Measurements from ENCODE around the gene CARM1. TPM values are rescaled to one million over a fixed set of nuclear protein-coding genes. Genes with fewer than 3 reads are reported as not detected.

CARM1 gene
- total RNA-seq, 2 donors from 2014 or later: 53.3 to 75.9 TPM

DNA sequence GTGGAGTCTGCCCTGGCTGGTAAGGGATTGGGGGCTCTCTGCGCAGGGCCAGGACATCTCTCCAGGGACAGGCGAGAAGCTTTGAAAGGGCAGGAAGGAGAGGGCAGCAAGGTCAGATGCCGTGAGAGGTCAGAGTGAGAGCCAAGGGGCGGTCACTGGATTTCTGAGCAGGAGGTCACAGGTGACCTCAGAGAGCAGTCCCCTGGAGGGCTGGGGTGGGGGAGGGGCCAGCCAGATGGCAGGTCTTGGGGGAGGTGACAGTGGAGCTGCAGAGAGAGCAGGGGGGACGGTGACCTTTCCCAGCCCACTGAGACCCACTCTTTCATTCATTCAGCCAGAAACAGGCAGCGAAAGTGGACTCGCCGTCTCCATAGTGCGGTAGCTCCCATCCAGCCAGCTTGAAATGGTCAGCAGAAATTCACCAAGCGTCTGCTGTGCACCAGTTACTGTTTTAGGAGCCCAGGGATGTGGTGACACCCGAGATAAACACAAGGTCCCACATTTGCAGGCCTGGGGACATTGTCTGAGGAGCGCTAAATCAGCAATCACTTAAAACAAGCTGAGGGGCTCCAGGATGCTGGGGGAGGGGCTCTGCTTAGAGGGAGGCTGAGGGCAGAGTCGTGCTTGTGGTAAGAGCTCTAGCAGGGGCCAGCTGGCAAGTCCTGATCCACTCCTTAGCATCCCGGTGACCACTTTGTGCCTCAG is 10.2 kb downstream of the CARM1 start:
- Histone ChIP-seq H3K36me3 (no peaks in the 10 kb centered on the region), H3K27ac (no peak overlapping the region), H3K9me3 (no peaks in the 10 kb centered on the region), H3K4me1 (peaks cover 9% of the 10 kb centered on the region), H3K4me3 (no peak overlapping the region), H3K9ac (ENCODE audit: low read depth in 2 of 2, low read length in 2 of 2) (no peak overlapping the region), H3K27me3 (no peaks in the 10 kb centered on the region)
- intact Hi-C loops (cut with DNase I): no loop called here
- TF ChIP-seq, protein P1, sequence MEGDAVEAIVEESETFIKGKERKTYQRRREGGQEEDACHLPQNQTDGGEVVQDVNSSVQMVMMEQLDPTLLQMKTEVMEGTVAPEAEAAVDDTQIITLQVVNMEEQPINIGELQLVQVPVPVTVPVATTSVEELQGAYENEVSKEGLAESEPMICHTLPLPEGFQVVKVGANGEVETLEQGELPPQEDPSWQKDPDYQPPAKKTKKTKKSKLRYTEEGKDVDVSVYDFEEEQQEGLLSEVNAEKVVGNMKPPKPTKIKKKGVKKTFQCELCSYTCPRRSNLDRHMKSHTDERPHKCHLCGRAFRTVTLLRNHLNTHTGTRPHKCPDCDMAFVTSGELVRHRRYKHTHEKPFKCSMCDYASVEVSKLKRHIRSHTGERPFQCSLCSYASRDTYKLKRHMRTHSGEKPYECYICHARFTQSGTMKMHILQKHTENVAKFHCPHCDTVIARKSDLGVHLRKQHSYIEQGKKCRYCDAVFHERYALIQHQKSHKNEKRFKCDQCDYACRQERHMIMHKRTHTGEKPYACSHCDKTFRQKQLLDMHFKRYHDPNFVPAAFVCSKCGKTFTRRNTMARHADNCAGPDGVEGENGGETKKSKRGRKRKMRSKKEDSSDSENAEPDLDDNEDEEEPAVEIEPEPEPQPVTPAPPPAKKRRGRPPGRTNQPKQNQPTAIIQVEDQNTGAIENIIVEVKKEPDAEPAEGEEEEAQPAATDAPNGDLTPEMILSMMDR (IDR thresholded peaks at IDR 0.05): no peak
- DNase-seq: no peak

DNA sequence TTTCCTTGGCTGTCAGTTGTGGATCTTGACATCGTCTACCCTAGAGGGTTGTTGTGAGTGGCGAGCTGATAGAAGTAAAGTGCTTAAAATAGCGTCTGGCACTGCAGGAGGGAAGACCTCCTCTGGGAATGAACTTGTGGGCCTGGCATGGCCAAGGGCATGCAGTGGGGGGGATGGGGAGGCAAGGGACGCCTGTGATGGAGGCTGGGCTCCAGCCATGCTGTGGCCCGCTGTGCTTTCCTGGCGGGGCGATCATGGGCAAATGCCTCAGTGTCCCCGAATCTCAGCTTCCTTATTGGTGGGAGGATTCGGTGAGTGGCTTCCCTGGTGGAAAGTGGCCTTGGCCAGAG is 10.7 kb downstream of the CARM1 start:
- no peaks in the 10 kb centered on the region for H3K36me3 ChIP-seq
- H3K27me3 ChIP-seq: no peaks in the 10 kb centered on the region
- intact Hi-C loops (cut with DNase I): no loop called here
- H3K27ac ChIP-seq: no peak overlapping the region
- H3K9me3 ChIP-seq: no peaks in the 10 kb centered on the region
- H3K4me3 ChIP-seq: no peak overlapping the region
- H3K4me1 ChIP-seq: peaks cover 9% of the 10 kb centered on the region
- DNase-seq: no peak
- H3K9ac ChIP-seq (ENCODE audit: low read depth in 2 of 2, low read length in 2 of 2): no peak overlapping the region
- TF ChIP-seq, protein P1 (IDR thresholded peaks at IDR 0.05): no peak

DNA sequence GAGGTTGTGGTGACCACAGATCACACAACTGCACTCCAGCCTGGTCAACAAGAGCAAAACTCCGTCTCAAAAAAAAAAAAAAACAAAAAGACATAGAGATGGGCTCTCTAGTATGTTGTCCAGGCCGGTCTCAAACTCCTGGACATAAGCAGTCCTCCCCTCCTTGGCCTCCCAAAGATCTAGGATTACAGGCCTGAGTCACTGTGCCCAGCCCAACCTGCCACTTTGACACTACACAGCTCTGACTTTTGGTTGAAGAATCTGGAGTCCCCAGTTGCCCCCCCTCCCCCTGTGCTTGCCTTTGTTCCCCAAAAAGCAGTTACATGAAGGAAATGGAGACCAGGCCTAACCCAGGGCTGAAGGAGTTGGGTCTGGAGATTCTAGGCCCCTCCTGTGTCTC is 12.9 kb downstream of the CARM1 start:
- Histone ChIP-seq H3K4me3 (no peak overlapping the region), H3K36me3 (no peaks in the 10 kb centered on the region), H3K27me3 (no peaks in the 10 kb centered on the region), H3K9ac (ENCODE audit: low read depth in 2 of 2, low read length in 2 of 2) (no peak overlapping the region), H3K27ac (no peak overlapping the region), H3K9me3 (no peaks in the 10 kb centered on the region), H3K4me1 (peaks cover 3% of the 10 kb centered on the region)
- TF ChIP-seq, protein P1 (IDR thresholded peaks at IDR 0.05): no peak
- intact Hi-C loops (cut with DNase I): no loop called here
- no peak for DNase-seq

DNA sequence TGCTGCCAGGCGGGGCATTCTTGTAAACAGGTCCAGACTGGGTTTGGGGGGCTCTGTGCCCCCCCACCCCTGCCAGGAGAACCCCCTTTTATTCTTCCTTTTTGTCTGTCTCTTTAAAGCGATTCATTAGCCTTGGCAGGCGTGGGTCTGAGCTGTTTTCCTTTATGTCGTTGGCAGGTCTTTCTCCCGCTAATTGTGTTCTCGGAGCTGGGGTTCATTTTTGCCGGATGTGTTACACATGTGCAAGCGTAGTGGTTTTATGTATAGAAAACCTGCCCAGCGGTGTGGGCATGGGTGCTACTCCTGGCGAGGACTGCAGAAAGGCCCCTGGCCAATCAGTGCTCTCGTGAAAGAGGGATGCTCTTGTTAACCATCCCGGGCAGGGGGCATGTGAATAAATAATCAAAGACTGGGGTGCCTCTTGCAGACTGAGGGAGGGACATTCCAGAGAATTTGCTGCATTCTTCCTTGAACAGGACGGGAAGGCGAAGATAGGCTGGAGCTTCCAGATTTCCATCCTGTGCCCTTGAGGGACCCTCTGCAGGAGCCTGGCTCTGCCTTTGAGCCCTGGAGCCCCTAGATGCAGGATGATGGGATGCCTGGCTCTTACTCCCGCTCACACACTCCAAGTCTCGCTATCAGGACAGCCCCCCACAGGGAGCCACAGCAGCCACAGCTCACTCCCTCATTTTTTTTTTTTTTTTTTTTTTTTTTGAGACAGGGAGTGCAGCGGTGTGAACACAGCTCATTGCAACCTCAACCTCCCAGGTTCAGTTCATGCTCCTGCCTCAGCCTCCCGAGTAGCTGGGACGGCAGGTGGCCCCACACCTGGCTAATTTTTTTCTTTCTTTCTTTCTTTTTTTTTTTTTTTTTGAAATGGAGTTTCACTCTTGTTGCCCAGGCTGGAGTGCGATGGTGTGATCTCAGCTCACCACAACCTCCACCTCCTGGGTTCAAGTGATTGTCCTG is 14.1 kb downstream of the CARM1 start:
- no peaks in the 10 kb centered on the region for H3K4me1 ChIP-seq
- H3K9me3 ChIP-seq: no peaks in the 10 kb centered on the region
- intact Hi-C loops (cut with DNase I): no loop called here
- TF ChIP-seq, protein P1 (IDR thresholded peaks at IDR 0.05): no peak
- no peaks in the 10 kb centered on the region for H3K36me3 ChIP-seq
- H3K4me3 ChIP-seq: no peak overlapping the region
- no peak for DNase-seq
- H3K27ac ChIP-seq: no peak overlapping the region
- H3K27me3 ChIP-seq: no peaks in the 10 kb centered on the region
- H3K9ac ChIP-seq (ENCODE audit: low read depth in 2 of 2, low read length in 2 of 2): no peak overlapping the region

DNA sequence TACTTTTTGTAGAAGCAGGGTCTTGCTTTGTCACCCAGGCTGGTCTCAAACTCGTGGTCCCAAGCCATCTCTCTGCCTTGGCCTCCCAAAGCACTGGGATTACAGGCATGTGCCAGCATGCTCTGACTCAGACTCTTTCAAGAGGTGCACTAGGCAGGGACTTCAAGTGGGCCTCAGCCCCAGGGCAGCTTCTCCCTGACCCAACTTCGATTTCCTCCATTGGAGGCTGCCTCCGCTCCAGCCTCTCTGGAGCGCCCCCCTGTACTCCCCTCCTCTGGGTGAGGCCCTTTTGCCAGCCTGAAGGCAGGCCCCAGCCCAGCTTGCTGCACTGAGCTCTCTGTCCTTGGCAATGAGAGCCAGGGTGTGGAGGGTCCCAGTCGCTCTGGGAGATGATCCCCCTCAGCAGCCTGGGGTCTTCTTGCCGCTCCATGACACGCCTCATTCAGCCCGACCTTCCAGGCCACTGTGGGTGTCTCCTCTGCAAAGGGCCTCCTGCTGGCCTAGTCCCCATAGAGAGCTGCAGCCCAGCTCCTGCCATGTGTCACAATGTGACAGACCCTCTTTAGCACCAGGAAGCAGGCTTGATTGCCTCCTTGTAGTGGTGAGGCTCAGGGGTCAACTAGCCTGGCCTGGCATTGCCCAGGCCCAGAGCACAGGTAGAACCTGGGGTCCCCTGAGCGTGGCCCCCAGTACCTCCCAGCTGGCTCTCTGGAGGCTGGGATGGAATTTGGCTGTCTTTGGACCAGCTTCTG is 16.4 kb downstream of the CARM1 start:
- no peak overlapping the region for H3K4me3 ChIP-seq
- H3K27me3 ChIP-seq: no peaks in the 10 kb centered on the region
- H3K36me3 ChIP-seq: no peaks in the 10 kb centered on the region
- H3K9me3 ChIP-seq: no peaks in the 10 kb centered on the region
- TF ChIP-seq, protein P1 (IDR thresholded peaks at IDR 0.05): no peak
- intact Hi-C loops (cut with DNase I): no loop called here
- no peak for DNase-seq
- peaks cover 12% of the 10 kb centered on the region for H3K4me1 ChIP-seq
- H3K9ac ChIP-seq (ENCODE audit: low read depth in 2 of 2, low read length in 2 of 2): no peak overlapping the region
- no peak overlapping the region for H3K27ac ChIP-seq
